ENCODE data around the gene COL5A1. TPM values are rescaled to one million over a fixed set of nuclear protein-coding genes. Genes with fewer than 3 reads are reported as not detected.

COL5A1 gene
- total and polyA plus RNA-seq, 2 donors (not counting 1 experiment from before 2014, with no cell fraction given), result 72.8 to 109 TPM

DNA sequence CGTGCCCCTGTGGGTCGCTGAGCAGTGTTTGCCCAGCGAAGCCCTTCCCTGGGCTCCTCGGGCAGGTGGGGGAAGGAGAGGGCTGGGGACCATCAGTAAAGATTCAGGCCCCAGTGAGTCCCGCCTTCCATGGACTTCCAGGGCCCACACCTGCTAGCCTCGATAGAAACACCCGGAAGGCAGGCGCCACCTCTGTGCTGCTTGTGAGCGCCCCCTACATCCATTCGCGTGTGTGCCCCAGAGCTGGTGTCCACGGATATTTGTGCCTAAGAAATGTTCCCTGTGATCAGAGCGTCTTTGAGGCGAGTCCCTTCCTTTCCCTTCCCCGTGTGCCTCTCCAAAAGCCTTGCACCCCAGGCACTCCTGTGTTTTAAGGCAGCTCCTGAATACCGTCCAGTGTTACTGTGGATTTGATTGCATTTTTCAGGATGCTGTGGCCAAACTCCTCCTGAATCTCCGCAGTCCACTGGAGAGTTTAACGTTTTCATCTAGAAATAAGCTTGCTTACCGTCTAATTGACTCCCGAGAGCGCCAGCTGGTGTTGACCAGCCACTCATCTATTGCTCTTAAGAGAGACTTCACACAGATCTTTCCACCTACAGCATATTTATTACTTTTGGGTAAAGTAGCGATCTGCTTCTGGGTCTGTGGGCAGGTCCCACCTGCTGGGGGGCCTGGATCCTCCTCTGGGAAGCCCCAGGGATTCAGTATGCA lies 101.4 kb downstream of the COL5A1 start:
- Histone ChIP-seq H3K4me3 (replicated peaks in 1 of 4; ENCODE audit: control extremely low read depth in 1 of 4, insufficient read depth in 1 of 4, low read depth in 3 of 4, low read length in 4 of 4) (no peak overlapping the region), H3K27me3 (ENCODE audit: control insufficient read depth, insufficient read depth, low read length) (no peaks in the 10 kb centered on the region), H2AFZ (ENCODE audit: low read length) (no peak overlapping the region), H4K20me1 (ENCODE audit: control insufficient read depth, extremely low read depth, insufficient read depth, low read length) (peaks cover 2% of the 10 kb centered on the region), H3K4me1 (ENCODE audit: control insufficient read depth, extremely low read depth, insufficient read depth, low read length) (no peaks in the 10 kb centered on the region), H3K9me3 (ENCODE audit: control insufficient read depth, insufficient read depth, low read depth, low read length) (no peaks in the 10 kb centered on the region), H3K9ac (ENCODE audit: insufficient read depth, low read length) (no peak overlapping the region), H3K79me2 (ENCODE audit: control insufficient read depth, insufficient read depth, low read length) (no peaks in the 10 kb centered on the region), H3K27ac (ENCODE audit: insufficient read depth, low read length) (no peak overlapping the region), H3K4me2 (ENCODE audit: extremely low read depth, insufficient read depth, low read length) (no peak overlapping the region), H3K36me3 (ENCODE audit: control insufficient read depth, insufficient read depth, low read length) (peaks cover 47% of the 10 kb centered on the region)
- DNase-seq (ENCODE audit: low read depth in 2 of 2), result no peak
- TF ChIP-seq EZH2 (IDR thresholded peaks at IDR 0.05; ENCODE audit: low read length, missing control alignments), result no peak
- TF ChIP-seq, protein P1, sequence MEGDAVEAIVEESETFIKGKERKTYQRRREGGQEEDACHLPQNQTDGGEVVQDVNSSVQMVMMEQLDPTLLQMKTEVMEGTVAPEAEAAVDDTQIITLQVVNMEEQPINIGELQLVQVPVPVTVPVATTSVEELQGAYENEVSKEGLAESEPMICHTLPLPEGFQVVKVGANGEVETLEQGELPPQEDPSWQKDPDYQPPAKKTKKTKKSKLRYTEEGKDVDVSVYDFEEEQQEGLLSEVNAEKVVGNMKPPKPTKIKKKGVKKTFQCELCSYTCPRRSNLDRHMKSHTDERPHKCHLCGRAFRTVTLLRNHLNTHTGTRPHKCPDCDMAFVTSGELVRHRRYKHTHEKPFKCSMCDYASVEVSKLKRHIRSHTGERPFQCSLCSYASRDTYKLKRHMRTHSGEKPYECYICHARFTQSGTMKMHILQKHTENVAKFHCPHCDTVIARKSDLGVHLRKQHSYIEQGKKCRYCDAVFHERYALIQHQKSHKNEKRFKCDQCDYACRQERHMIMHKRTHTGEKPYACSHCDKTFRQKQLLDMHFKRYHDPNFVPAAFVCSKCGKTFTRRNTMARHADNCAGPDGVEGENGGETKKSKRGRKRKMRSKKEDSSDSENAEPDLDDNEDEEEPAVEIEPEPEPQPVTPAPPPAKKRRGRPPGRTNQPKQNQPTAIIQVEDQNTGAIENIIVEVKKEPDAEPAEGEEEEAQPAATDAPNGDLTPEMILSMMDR (conservative IDR thresholded peaks at IDR 0.05 in 1 of 2, IDR thresholded peaks at IDR 0.05 in 1 of 2; ENCODE audit: low read depth in 1 of 2, low read length in 2 of 2), result no peak

DNA sequence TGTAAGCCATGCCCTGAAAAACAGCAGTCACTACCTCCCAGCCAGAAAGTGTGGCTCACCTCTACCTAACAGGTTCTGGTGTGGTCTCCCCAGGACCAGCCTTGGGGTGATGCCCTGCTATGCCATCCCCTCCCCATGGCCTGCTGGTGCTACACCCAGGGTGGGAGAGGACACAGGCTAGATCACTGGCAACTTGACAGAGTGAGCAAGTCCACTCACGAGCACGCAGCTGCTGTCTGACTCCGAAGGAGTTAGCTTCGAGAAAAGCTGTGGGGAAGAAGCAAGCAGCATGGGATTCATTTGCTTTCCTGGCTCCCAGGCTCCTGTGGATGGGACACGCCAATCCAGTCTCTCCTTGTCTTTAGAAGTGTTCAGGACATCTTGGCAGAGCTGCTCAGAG lies 102.2 kb downstream of the COL5A1 start:
- Histone ChIP-seq H3K4me2 (ENCODE audit: extremely low read depth, insufficient read depth, low read length) (no peak overlapping the region), H3K4me3 (replicated peaks in 1 of 4; ENCODE audit: control extremely low read depth in 1 of 4, insufficient read depth in 1 of 4, low read depth in 3 of 4, low read length in 4 of 4) (no peak overlapping the region), H3K9me3 (ENCODE audit: control insufficient read depth, insufficient read depth, low read depth, low read length) (no peaks in the 10 kb centered on the region), H3K27me3 (ENCODE audit: control insufficient read depth, insufficient read depth, low read length) (no peaks in the 10 kb centered on the region), H3K79me2 (ENCODE audit: control insufficient read depth, insufficient read depth, low read length) (no peaks in the 10 kb centered on the region), H3K27ac (ENCODE audit: insufficient read depth, low read length) (no peak overlapping the region), H3K4me1 (ENCODE audit: control insufficient read depth, extremely low read depth, insufficient read depth, low read length) (no peaks in the 10 kb centered on the region), H2AFZ (ENCODE audit: low read length) (no peak overlapping the region), H3K9ac (ENCODE audit: insufficient read depth, low read length) (no peak overlapping the region), H4K20me1 (ENCODE audit: control insufficient read depth, extremely low read depth, insufficient read depth, low read length) (peaks cover 2% of the 10 kb centered on the region), H3K36me3 (ENCODE audit: control insufficient read depth, insufficient read depth, low read length) (peaks cover 50% of the 10 kb centered on the region)
- TF ChIP-seq, protein P1 (conservative IDR thresholded peaks at IDR 0.05 in 1 of 2, IDR thresholded peaks at IDR 0.05 in 1 of 2; ENCODE audit: low read depth in 1 of 2, low read length in 2 of 2), result no peak
- TF ChIP-seq EZH2 (IDR thresholded peaks at IDR 0.05; ENCODE audit: low read length, missing control alignments), result no peak
- no peak for DNase-seq (ENCODE audit: low read depth in 2 of 2)

DNA sequence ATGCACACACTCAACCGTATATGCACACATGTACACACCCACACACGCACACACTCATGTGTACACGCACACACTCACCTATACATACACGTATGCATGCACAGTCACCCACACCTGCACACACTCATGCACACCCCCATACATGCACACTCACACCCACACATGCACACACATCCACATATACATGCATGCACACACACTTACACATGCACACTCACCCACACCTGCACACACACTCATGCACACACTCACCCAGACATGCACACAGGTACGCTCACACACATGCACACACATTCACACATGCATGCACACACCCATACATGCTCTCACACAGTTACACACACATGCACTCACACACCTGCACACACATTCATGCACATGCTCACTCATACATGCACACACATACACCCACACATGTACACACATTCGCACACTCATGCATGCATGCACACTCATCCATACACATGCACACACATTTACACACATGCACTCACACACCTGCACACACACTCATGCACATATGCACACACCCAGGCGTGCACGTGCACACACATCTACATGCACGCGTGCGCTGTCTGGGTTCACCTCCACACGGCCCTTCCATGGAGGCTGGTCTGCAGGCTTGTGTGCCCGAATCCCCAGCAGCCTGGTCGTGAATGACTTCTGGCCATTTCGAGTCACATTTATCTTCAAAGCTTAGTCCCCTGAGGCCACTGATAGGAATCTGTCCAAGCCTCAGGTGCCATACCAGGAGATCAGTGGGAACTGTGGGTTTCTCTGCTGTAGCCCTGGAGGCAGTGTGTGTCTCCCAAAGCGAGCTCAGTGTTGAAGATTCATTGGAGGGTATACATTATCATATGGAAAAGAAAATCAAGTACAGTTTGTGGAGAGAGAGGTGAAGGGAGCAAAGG lies 103.0 kb downstream of the COL5A1 start:
- Histone ChIP-seq H3K4me1 (ENCODE audit: control insufficient read depth, extremely low read depth, insufficient read depth, low read length) (no peaks in the 10 kb centered on the region), H3K9me3 (ENCODE audit: control insufficient read depth, insufficient read depth, low read depth, low read length) (no peaks in the 10 kb centered on the region), H3K9ac (ENCODE audit: insufficient read depth, low read length) (no peak overlapping the region), H3K4me3 (replicated peaks in 1 of 4; ENCODE audit: control extremely low read depth in 1 of 4, insufficient read depth in 1 of 4, low read depth in 3 of 4, low read length in 4 of 4) (no peak overlapping the region), H4K20me1 (ENCODE audit: control insufficient read depth, extremely low read depth, insufficient read depth, low read length) (peaks cover 2% of the 10 kb centered on the region), H2AFZ (ENCODE audit: low read length) (no peak overlapping the region), H3K27me3 (ENCODE audit: control insufficient read depth, insufficient read depth, low read length) (no peaks in the 10 kb centered on the region), H3K4me2 (ENCODE audit: extremely low read depth, insufficient read depth, low read length) (no peak overlapping the region), H3K79me2 (ENCODE audit: control insufficient read depth, insufficient read depth, low read length) (no peaks in the 10 kb centered on the region), H3K36me3 (ENCODE audit: control insufficient read depth, insufficient read depth, low read length) (peaks cover 48% of the 10 kb centered on the region), H3K27ac (ENCODE audit: insufficient read depth, low read length) (no peak overlapping the region)
- TF ChIP-seq EZH2 (IDR thresholded peaks at IDR 0.05; ENCODE audit: low read length, missing control alignments), result no peak
- TF ChIP-seq, protein P1 (conservative IDR thresholded peaks at IDR 0.05 in 1 of 2, IDR thresholded peaks at IDR 0.05 in 1 of 2; ENCODE audit: low read depth in 1 of 2, low read length in 2 of 2), result no peak
- DNase-seq (ENCODE audit: low read depth in 2 of 2), result no peak

Measured in fibroblast of lung (primary cell).